Measurements from ENCODE around the gene MTG2. TPM values are rescaled to one million over a fixed set of nuclear protein-coding genes. Genes with fewer than 3 reads are reported as not detected.
A peak's percentile ranks its signal among the peaks of the same experiment; 100 is the strongest.

The MTG2 gene
- total and polyA plus RNA-seq, 2 of the 13 experiments (the other 11 are each of a cell fraction or from before 2014, with no cell fraction given): 20.4 to 37.8 TPM

- Histone ChIP-seq H3K4me3 (replicated peaks in 1 of 3; ENCODE audit: insufficient read depth in 1 of 3, low read depth in 2 of 3, low read length in 3 of 3) (peak overlapping the region in 1 of 3 experiments; percentile 21; a peak in 1 of 6 replicates), H3K36me3 (replicated peaks in 1 of 2; ENCODE audit: control insufficient read depth in 1 of 2, insufficient read depth in 2 of 2, low read length in 2 of 2) (no peaks in the 10 kb centered on the region), H3K27ac (ENCODE audit: extremely low read length, insufficient read depth, low read length) (no peak overlapping the region), H3K9ac (ENCODE audit: insufficient read depth, low read depth, low read length) (peak overlapping the region; percentile 2; the same call in 1 of the 2 replicates), H3K9me3 (ENCODE audit: low read length) (no peaks in the 10 kb centered on the region), H2AFZ (ENCODE audit: low read length) (no peak overlapping the region), H3K4me1 (ENCODE audit: insufficient read depth, low read length) (peaks cover 18% of the 10 kb centered on the region), H3K27me3 (ENCODE audit: control insufficient read depth in 1 of 2, insufficient read depth in 2 of 2, low read length in 2 of 2) (peaks cover 28 to 46% of the 10 kb centered on the region in 2 experiments; a peak in 4 of 5 replicates), H3K4me2 (ENCODE audit: low read depth, low read length) (peak overlapping the region; percentile 53), H4K20me1 (ENCODE audit: insufficient read depth, low read length) (no peaks in the 10 kb centered on the region; the same call in 1 of the 2 replicates), H3K79me2 (ENCODE audit: insufficient read depth, low read length) (no peaks in the 10 kb centered on the region)
- DNase-seq (ENCODE audit: low spot score): no peak
- no TSS peak for BruUV-seq (replicated peaks)
- POLR2A ChIA-PET: no interaction called here
- WGBS (ENCODE audit: low lambda C conversion rate): 15% methylated on average over 17 of the region's 17 CpGs
- ATAC-seq: peak; percentile 12
- in situ Hi-C loops (cut with HindIII; ENCODE audit: extremely low pct_ligation_motif_present, low pct_unique_long_range_greater_than_20kb) (no loop called here), intact Hi-C loops (cut with micrococcal nuclease; ENCODE audit: unreplicated experiment) (no loop called here)
- no peak for FAIRE-seq
- CTCF ChIA-PET (ENCODE audit: low intra/inter-chr PET ratio, low total read pairs): interaction anchor here (1.6 kb wide), 1 partner anchor 199 kb away, joined by 3 read pairs; no protein-coding TSS in a partner anchor
- TF ChIP-seq HES4 (CRISPR knock-in tag; IDR thresholded peaks at IDR 0.05; ENCODE audit: borderline replicate concordance) (peak; percentile 7; the same call in 1 of the 2 replicates), ZBTB37 (CRISPR knock-in tag; IDR thresholded peaks at IDR 0.05) (no peak), MXI1 (IDR thresholded peaks at IDR 0.05; ENCODE audit: borderline replicate concordance, low read depth, low read length) (no peak), ZBTB46 (CRISPR knock-in tag; IDR thresholded peaks at IDR 0.05; ENCODE audit: borderline replicate concordance) (no peak), NFYC (CRISPR knock-in tag; IDR thresholded peaks at IDR 0.05) (no peak), HIVEP1 (CRISPR knock-in tag; IDR thresholded peaks at IDR 0.05) (peak; percentile 43; the same call in 1 of the 2 replicates), FOXA3 (CRISPR knock-in tag; IDR thresholded peaks at IDR 0.05) (no peak), ZNF446 (CRISPR knock-in tag; IDR thresholded peaks at IDR 0.05) (no peak), TOE1 (CRISPR knock-in tag; IDR thresholded peaks at IDR 0.05) (no peak), ZNF333 (CRISPR knock-in tag; IDR thresholded peaks at IDR 0.05; ENCODE audit: borderline replicate concordance) (no peak), THRA (CRISPR knock-in tag; IDR thresholded peaks at IDR 0.05; ENCODE audit: borderline replicate concordance) (no peak), KDM6A (CRISPR knock-in tag; IDR thresholded peaks at IDR 0.05; ENCODE audit: low read depth) (no peak), ZNF136 (CRISPR knock-in tag; IDR thresholded peaks at IDR 0.05; ENCODE audit: low read depth) (no peak), NFE2L2 (IDR thresholded peaks at IDR 0.05; ENCODE audit: low read length) (no peak), CREM (IDR thresholded peaks at IDR 0.05) (no peak), CREM (CRISPR knock-in tag; IDR thresholded peaks at IDR 0.05) (no peak), GATAD2A (CRISPR knock-in tag; IDR thresholded peaks at IDR 0.05) (no peak)
- TF ChIP-seq, protein P1, sequence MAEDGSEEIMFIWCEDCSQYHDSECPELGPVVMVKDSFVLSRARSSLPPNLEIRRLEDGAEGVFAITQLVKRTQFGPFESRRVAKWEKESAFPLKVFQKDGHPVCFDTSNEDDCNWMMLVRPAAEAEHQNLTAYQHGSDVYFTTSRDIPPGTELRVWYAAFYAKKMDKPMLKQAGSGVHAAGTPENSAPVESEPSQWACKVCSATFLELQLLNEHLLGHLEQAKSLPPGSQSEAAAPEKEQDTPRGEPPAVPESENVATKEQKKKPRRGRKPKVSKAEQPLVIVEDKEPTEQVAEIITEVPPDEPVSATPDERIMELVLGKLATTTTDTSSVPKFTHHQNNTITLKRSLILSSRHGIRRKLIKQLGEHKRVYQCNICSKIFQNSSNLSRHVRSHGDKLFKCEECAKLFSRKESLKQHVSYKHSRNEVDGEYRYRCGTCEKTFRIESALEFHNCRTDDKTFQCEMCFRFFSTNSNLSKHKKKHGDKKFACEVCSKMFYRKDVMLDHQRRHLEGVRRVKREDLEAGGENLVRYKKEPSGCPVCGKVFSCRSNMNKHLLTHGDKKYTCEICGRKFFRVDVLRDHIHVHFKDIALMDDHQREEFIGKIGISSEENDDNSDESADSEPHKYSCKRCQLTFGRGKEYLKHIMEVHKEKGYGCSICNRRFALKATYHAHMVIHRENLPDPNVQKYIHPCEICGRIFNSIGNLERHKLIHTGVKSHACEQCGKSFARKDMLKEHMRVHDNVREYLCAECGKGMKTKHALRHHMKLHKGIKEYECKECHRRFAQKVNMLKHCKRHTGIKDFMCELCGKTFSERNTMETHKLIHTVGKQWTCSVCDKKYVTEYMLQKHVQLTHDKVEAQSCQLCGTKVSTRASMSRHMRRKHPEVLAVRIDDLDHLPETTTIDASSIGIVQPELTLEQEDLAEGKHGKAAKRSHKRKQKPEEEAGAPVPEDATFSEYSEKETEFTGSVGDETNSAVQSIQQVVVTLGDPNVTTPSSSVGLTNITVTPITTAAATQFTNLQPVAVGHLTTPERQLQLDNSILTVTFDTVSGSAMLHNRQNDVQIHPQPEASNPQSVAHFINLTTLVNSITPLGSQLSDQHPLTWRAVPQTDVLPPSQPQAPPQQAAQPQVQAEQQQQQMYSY (CRISPR knock-in tag; IDR thresholded peaks at IDR 0.05): no peak
Observed at GRCh38 chr20:62209850-62210495, 27.1 kb downstream of the MTG2 start.

Data from HepG2 (cell line).